Measurements from ENCODE around the gene PACRG. TPM values are rescaled to one million over a fixed set of nuclear protein-coding genes. Genes with fewer than 3 reads are reported as not detected.

The PACRG gene
- total and polyA plus RNA-seq, 2 donors (not counting 3 experiments of a cell fraction or from before 2014, with no cell fraction given), result 0.08 TPM; not detected in 1

- no peaks in the 10 kb centered on the region for H3K36me3 ChIP-seq (ENCODE audit: control insufficient read depth in 2 of 2, extremely low read depth in 1 of 2, insufficient read depth in 2 of 2, low read length in 2 of 2)
- no peak for DNase-seq (ENCODE audit: low read depth, low spot score)
- H3K27me3 ChIP-seq (ENCODE audit: control insufficient read depth in 2 of 2, insufficient read depth in 2 of 2, low read length in 2 of 2), result no peaks in the 10 kb centered on the region
- ChIA-PET CTCF (no interaction called here), POLR2A (no interaction called here)
- H3K79me2 ChIP-seq (ENCODE audit: control insufficient read depth, insufficient read depth, low read length), result no peaks in the 10 kb centered on the region
- H3K9ac ChIP-seq (replicated peaks; ENCODE audit: extremely low read depth, insufficient read depth, low read length), result no peak overlapping the region
- dilution Hi-C loops (cut with MboI; ENCODE audit: extremely low pct_ligation_motif_present, low sequenced_read_pairs) (no loop called here), intact Hi-C loops (cut with micrococcal nuclease) (no loop called here)
- H3K27ac ChIP-seq (ENCODE audit: insufficient read depth, low read depth, low read length), result no peak overlapping the region
- no peak overlapping the region for H3K4me2 ChIP-seq (ENCODE audit: insufficient read depth, low read length)
- BruUV-seq (replicated peaks), result no TSS peak
- H3K9me1 ChIP-seq (replicated peaks; ENCODE audit: control insufficient read depth, extremely low read depth, insufficient read depth, low read length), result no peaks in the 10 kb centered on the region
- H3K9me3 ChIP-seq (replicated peaks; ENCODE audit: control insufficient read depth, insufficient read depth, low read length), result no peaks in the 10 kb centered on the region
- no peak overlapping the region for H3K4me3 ChIP-seq (replicated peaks in 1 of 3; ENCODE audit: insufficient read depth in 1 of 3, low read depth in 1 of 3, low read length in 3 of 3)
- no peaks in the 10 kb centered on the region for H4K20me1 ChIP-seq (replicated peaks; ENCODE audit: control insufficient read depth, extremely low read depth, insufficient read depth, low read length)
- TF ChIP-seq CTCF (IDR thresholded peaks at IDR 0.05; ENCODE audit: extremely low read depth in 1 of 2, insufficient read depth in 1 of 2, low read depth in 1 of 2, low read length in 2 of 2) (no peak), JUN (IDR thresholded peaks at IDR 0.05; ENCODE audit: borderline replicate concordance, insufficient read depth, insufficient read length, low read depth) (no peak), MYC (IDR thresholded peaks at IDR 0.05; ENCODE audit: low read depth, low read length) (no peak), POLR2AphosphoS5 (IDR thresholded peaks at IDR 0.05; ENCODE audit: insufficient read depth, low read depth, low read length) (no peak), FOS (IDR thresholded peaks at IDR 0.05; ENCODE audit: borderline replicate concordance, insufficient read depth, low read length) (no peak), GATA2 (IDR thresholded peaks at IDR 0.05; ENCODE audit: insufficient read depth, insufficient read length, low read depth, low read length) (no peak), EZH2 (IDR thresholded peaks at IDR 0.05; ENCODE audit: borderline replicate concordance, low read depth, low read length, severe bottlenecking) (no peak), POLR2A (IDR thresholded peaks at IDR 0.05; ENCODE audit: low read depth, low read length) (no peak)
- TF ChIP-seq, protein P1, sequence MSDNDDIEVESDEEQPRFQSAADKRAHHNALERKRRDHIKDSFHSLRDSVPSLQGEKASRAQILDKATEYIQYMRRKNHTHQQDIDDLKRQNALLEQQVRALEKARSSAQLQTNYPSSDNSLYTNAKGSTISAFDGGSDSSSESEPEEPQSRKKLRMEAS (IDR thresholded peaks at IDR 0.05; ENCODE audit: insufficient read depth, insufficient read length), result no peak
- no peak for FAIRE-seq
- H2AFZ ChIP-seq (ENCODE audit: low read depth, low read length), result no peak overlapping the region
- no peaks in the 10 kb centered on the region for H3K4me1 ChIP-seq (ENCODE audit: control insufficient read depth, extremely low read depth, insufficient read depth, low read length)
Measured at GRCh38 chr6:162917506-162917905, 189.7 kb downstream of the PACRG start.
